T-helper 17 cell (primary cell): ENCODE results near the gene NKD1. TPM values are rescaled to one million over a fixed set of nuclear protein-coding genes. Genes with fewer than 3 reads are reported as not detected.
A peak's percentile ranks its signal among the peaks of the same experiment; 100 is the strongest.

Experiments used
- ATAC-seq: fragments of 150-1000 bp; cut with Tn5 transposase; 2 replicates; pipeline ENCODE4 v1.10.0; 2021; ENCODE audit warnings: mild to moderate bottlenecking, moderate library complexity
- DNase-seq, 3 donors: peaks; one replicate each; pipeline versions ENCODE4 v3.0.0 to v3.0.0-alpha.2; 2020 to 2021
- H3K9me3 ChIP-seq: one replicate; pipeline ENCODE4 v1.7.0; 2013; ENCODE audit warnings: low read length, mild to moderate bottlenecking; ENCODE audit not compliant: control insufficient read depth, poor library complexity, severe bottlenecking
- H3K27ac Mint-ChIP-seq: one replicate; pipeline ENCODE4 v1.8.0; 2022; ENCODE audit warnings: mild to moderate bottlenecking, moderate library complexity, mixed read lengths
- H3K27me3 Mint-ChIP-seq: one replicate; pipeline ENCODE4 v1.8.0; 2022; ENCODE audit warnings: mixed read lengths
- H3K36me3 Mint-ChIP-seq: one replicate; pipeline ENCODE4 v1.8.0; 2022; ENCODE audit warnings: low read depth, mixed read lengths
- H3K4me1 Mint-ChIP-seq: one replicate; pipeline ENCODE4 v1.8.0; 2022; ENCODE audit warnings: mild to moderate bottlenecking, mixed read lengths
- H3K4me3 Mint-ChIP-seq: one replicate; pipeline ENCODE4 v1.8.0; 2022; ENCODE audit warnings: mild to moderate bottlenecking, moderate library complexity, mixed read lengths
- total RNA-seq, 4 donors: library from RNA in 2 of 4; stranded (reverse) in 2 of 4; gene quantifications; one replicate each; pipeline ENCODE4 v1.2.3 and lab custom pipeline; 2022 to 2026

Gene NKD1
- total RNA-seq, 2 donors from 2014 or later = 1.5 to 2.8 TPM

DNA sequence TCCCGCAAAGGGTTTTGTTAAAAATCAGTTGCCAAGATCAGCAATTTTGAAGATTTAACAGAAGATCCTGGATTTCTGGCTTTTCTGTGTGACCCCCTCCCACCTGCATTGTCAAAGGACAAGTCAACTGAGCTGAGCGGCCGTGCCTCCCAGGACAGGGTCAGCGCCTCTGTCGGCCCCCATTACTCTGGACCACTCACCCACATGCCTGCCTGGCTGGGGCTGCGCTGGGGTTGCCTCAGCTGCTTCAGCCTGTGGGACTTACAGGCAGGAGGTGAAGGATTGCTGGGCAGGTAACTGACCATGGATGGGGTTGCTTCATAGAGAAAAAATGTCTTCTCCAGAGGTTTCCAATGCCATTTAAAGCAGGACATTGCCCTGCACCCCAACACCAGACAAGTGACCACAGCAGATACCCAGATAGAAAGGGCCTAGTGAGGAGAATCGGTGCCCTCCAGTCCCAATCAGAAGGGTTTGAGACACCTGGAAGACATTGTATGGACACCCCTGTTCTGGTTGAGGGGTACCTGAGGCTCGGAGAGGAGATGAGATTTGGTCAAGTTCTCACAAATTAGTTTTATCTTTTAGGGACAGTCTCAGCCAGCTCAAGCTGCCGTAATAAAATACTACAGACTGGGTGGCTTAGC, 80.1 kb downstream of the NKD1 start:
- H3K36me3 Mint-ChIP-seq = peaks cover 3% of the 10 kb centered on the region
- no peaks in the 10 kb centered on the region for H3K9me3 ChIP-seq
- ATAC-seq = no peak
- H3K27ac Mint-ChIP-seq = peak overlapping the region; percentile 91
- DNase-seq = no peak
- H3K4me3 Mint-ChIP-seq = no peak overlapping the region
- H3K4me1 Mint-ChIP-seq = peaks cover 25% of the 10 kb centered on the region
- no peaks in the 10 kb centered on the region for H3K27me3 Mint-ChIP-seq

DNA sequence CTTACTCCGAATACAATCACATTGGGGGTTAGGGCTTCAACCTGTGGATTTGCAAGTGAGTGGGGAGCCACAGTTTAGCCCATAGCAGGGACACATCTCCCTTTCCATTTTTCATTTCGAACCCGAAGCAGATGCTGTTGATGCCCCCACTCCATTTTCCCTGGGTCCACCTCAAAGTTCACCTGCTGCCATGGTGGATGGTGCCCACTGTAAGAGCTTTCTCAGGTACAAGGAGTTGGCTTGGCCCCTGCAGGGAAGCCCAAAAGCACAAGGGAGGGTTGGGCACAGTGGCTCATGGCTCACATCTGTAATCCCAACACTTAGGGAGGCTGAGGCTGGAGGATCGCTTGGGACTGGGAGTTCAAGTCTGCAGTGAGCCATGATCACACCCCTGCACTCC, 81.1 kb downstream of the NKD1 start:
- Mint-ChIP-seq H3K27me3 (no peaks in the 10 kb centered on the region), H3K36me3 (peaks cover 6% of the 10 kb centered on the region), H3K27ac (no peak overlapping the region), H3K4me3 (no peak overlapping the region), H3K4me1 (peaks cover 23% of the 10 kb centered on the region)
- ATAC-seq = no peak
- H3K9me3 ChIP-seq = no peaks in the 10 kb centered on the region
- no peak for DNase-seq

DNA sequence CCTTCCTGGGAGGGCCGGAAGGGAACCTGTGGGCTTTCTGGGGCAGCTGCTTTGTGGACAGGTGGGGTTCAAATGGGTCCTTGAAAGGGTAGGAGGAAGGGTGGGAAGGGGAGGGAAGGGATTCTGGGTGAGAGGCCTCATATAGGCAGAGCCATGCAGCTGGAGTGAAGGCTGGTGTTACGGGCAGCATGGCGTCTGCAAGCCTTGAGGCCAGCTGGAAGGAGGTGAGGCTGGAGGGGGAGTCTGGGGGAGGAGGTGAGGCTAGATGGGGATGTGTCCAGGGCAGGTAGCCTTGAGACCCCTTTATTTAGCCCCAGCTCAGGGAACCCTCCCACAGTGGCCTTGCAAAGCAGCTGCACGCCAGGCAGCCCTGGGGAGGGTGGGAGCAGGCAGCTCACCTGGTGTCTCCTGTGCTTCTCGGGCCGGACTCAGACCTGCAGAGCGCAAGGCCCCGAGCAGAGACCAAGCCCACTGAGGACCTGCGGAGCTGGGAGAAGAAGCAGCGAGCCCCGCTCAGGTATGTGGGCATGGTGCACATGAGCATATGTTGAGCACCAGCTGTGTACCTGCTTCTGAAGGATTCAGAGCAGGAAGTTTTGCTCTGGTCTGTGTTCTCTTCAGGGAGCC, 82.3 kb downstream of the NKD1 start:
- Mint-ChIP-seq H3K4me1 (peaks cover 24% of the 10 kb centered on the region), H3K36me3 (peaks cover 7% of the 10 kb centered on the region), H3K4me3 (no peak overlapping the region), H3K27ac (no peak overlapping the region), H3K27me3 (no peaks in the 10 kb centered on the region)
- ATAC-seq (no peak), DNase-seq (no peak)
- H3K9me3 ChIP-seq = no peaks in the 10 kb centered on the region

DNA sequence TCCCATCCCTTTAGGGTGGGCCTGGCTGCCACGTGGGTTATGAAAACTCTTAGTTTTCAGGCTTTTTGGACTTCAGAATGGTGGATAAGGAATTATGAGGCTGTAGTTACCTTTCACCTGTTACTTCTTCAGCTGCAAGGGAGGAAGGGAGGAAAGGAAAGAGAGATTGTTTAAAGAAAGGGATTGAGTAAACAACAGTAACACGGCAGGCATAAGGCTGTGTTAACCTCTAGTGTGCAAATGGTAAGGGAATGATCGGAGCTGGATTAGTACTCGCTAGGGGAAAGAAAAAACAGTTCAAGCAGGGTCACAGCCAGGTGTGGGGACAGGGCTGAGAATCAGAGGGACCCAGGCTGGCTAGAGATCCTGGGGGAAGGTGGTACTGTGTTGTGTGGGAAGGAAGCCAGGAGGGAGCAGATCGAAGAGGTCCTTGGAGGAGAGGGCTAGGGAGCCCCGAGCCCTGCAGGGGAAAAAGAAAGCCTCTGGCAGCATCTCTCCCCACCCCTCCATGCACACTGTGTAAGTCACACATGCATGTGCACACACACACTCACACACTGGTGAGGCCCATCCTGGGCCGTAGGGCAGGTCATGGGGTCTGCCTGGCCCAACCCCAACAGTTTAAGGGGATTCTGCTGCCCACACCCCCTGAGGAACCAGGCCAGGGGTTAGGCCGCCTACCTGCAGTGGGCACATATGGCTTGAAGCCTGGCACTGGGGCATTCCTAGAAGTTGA, 83.2 kb downstream of the NKD1 start:
- no peaks in the 10 kb centered on the region for H3K27me3 Mint-ChIP-seq

DNA sequence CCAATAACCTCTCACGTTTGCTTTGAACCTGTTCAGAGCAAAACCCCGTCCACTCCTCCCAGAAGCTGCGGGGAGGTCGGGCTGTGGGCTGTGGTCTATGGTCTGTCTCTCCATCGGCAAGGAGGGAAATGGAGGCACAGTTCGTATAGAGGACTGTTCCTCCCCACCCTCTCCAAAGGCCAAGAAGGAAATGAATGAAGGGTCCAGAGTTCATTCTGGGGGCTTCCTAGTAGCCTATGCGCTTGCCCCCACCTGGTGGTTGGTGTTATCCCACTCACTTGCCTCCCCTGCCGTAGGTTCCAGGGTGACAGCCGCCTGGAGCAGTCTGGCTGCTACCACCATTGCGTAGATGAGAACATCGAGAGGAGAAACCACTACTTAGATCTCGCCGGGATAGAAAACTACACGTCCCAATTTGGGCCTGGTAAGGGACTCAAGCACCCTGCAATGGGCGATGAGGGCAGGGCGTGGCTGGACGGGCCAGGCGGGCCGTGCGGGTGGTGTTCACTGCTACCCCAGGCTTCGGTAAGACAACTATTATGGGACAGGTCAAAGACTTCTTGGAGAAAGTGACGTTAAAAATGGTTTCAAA, 83.9 kb downstream of the NKD1 start:
- Mint-ChIP-seq H3K27me3 (no peaks in the 10 kb centered on the region), H3K4me1 (peaks cover 14% of the 10 kb centered on the region), H3K36me3 (peaks cover 7% of the 10 kb centered on the region), H3K4me3 (no peak overlapping the region), H3K27ac (no peak overlapping the region)
- DNase-seq = no peak
- H3K9me3 ChIP-seq = no peaks in the 10 kb centered on the region
- no peak for ATAC-seq

More for the DNA sequence above, 83.2 kb downstream of the NKD1 start:
- H3K9me3 ChIP-seq = no peaks in the 10 kb centered on the region
- Mint-ChIP-seq H3K4me3 (no peak overlapping the region), H3K27ac (no peak overlapping the region), H3K36me3 (peaks cover 7% of the 10 kb centered on the region), H3K4me1 (peaks cover 21% of the 10 kb centered on the region)
- no peak for DNase-seq
- ATAC-seq = no peak

DNA sequence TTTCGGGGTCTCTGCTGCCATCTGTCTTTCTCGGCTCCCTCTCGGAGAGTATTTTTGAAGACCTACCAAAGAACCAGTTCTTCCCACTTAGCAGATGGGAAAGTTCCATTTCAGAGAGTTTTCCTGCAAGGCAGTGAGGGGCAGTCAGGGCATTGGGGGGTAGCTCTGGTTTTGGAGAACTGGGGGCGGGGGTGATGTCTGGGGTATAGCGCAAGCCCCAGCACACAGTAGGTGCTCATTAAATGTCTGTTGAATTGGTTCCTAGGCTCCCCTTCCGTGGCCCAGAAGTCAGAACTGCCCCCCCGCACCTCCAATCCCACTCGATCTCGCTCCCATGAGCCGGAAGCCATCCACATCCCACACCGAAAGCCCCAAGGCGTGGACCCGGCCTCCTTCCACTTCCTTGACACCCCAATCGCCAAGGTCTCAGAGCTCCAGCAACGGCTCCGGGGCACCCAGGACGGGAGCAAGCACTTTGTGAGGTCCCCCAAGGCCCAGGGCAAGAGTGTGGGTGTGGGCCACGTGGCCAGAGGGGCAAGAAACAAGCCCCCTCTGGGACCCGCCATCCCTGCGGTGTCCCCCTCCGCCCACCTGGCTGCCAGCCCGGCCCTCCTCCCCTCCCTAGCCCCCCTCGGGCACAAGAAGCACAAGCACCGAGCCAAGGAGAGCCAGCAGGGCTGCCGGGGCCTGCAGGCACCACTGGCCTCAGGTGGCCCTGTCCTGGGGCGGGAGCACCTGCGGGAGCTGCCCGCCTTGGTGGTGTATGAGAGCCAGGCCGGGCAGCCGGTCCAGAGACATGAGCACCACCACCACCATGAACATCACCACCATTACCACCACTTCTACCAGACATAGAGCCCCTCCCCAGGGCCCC, 85.0 kb downstream of the NKD1 start:
- H3K4me3 Mint-ChIP-seq = no peak overlapping the region
- DNase-seq (no peak), ATAC-seq (no peak)
- H3K27ac Mint-ChIP-seq = no peak overlapping the region
- H3K9me3 ChIP-seq = no peaks in the 10 kb centered on the region
- no peaks in the 10 kb centered on the region for H3K27me3 Mint-ChIP-seq
- H3K4me1 Mint-ChIP-seq = peaks cover 9% of the 10 kb centered on the region
- H3K36me3 Mint-ChIP-seq = peaks cover 7% of the 10 kb centered on the region

DNA sequence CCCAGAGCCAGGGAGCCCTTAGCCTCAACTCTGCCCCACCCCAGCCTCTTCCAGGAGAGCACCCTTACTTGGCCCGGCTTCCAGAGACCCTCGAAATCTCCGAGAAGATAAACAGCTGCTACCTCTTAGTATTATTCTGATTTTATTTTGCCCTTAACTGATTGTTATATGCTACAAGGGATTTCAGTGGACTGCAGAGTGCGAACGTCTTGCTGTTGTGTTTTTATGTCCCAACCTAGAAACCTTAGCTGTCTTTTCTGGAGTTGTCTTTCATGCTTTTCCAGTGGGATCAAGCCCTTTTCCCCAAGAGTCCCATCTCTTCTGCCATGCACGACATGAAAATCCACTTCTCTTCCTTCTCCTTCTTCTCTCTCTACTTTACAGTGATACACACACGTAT, 85.9 kb downstream of the NKD1 start:
- DNase-seq = no peak
- Mint-ChIP-seq H3K4me3 (no peak overlapping the region), H3K27ac (no peak overlapping the region), H3K4me1 (peaks cover 9% of the 10 kb centered on the region), H3K36me3 (peaks cover 7% of the 10 kb centered on the region), H3K27me3 (no peaks in the 10 kb centered on the region)
- no peaks in the 10 kb centered on the region for H3K9me3 ChIP-seq
- no peak for ATAC-seq

DNA sequence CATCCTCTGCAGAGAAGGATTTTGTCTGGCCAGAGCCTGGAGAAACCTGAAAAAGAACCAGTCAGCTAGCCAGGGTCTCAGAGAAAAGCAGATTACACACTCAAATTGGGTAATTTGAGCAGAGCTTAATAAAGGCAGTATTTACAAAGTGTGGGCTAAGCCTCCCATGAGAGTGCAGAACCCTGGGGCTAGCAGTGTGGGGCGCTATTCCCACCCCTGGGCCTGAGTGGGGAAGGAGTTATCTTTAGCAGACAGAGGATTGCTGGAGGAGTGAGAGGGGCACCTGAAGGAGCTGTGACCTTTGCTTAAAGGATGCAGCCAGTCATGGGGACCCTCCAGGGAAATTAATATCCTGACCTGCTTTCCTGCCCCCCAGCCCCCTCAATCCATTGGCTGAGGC, 86.8 kb downstream of the NKD1 start:
- no peak for ATAC-seq
- H3K27ac Mint-ChIP-seq = no peak overlapping the region

DNA sequence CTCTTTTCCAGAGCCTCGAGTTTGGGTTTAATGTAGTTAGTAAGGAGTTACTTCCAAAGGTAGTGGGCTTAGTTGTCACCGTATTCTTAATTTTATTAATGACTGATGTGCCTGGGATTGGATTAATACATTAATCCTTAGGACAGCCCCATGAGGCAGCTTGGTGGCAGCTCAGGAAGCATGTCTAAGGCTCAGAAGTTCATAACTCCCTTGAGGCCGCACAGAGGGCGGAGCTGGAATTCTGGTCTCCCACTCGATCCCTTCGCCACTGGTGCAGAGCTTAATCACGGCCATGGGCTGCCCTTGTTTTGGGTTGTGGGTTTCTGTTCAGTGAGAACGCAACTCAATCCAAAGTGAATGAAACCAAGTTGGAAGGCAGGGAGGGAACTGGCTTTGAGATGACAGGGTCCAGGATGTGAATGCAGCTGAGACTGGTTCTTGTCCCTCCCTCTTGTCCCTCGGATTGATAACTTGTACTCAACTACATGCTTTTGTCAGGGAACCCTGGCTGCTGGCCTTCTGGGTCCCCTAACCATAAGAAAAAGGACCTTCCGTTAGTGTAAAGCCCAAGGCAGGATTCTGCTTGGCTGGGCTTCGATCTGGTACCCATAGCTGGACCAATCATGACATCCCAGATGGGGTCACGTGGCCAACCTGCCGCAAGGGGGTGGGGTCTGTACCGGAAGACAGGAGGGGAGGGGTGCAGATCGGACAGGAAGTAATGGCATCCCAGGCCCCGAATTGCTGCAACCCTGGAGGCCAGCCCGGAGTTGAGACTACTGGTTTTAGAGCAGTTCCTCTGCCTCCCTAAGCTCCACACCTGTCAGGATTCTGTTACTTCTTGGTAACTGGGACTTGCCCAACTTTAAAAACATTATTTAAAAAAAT, 87.6 kb downstream of the NKD1 start:
- H3K9me3 ChIP-seq = no peaks in the 10 kb centered on the region
- H3K27ac Mint-ChIP-seq = no peak overlapping the region
- peak overlapping the region; percentile 47 for H3K4me3 Mint-ChIP-seq
- H3K36me3 Mint-ChIP-seq = peaks cover 7% of the 10 kb centered on the region
- peaks cover 9% of the 10 kb centered on the region for H3K4me1 Mint-ChIP-seq
- peak; percentile 46 for ATAC-seq
- DNase-seq = no peak
- no peaks in the 10 kb centered on the region for H3K27me3 Mint-ChIP-seq

More for the DNA sequence above, 86.8 kb downstream of the NKD1 start:
- no peak for DNase-seq
- Mint-ChIP-seq H3K36me3 (peaks cover 7% of the 10 kb centered on the region), H3K4me3 (no peak overlapping the region), H3K27me3 (no peaks in the 10 kb centered on the region), H3K4me1 (peaks cover 9% of the 10 kb centered on the region)
- no peaks in the 10 kb centered on the region for H3K9me3 ChIP-seq

DNA sequence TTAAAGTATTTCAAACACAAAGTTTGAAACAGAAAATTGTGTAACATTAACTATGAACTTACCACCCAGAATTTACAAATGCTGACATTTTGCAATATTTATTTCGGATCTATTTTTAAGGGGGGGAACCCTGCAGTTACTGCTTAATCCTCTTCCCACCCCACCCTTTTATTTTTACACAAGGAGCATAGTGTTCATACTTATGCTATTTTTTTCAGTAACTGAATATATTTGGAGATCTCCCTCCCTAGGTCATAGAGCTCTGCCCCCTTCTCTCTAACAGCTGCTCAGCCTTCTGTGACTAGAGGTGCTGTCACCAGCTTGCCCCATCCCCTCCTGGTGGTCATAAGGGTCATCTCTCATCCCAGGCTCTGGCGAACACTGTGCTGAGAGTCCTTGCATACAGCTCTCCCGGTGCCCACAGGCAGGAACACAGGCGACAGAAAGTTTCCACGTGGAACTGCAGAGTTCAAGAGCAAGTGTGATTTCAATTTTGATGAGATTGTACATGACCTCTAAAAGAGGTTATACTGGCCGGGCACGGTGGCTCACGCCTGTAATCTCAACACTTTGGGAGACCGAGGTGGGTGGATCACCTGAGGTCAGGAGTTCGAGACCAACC, 88.7 kb downstream of the NKD1 start:
- Mint-ChIP-seq H3K36me3 (peaks cover 4% of the 10 kb centered on the region), H3K27ac (no peak overlapping the region), H3K27me3 (no peaks in the 10 kb centered on the region), H3K4me1 (peaks cover 6% of the 10 kb centered on the region), H3K4me3 (no peak overlapping the region)
- no peak for DNase-seq
- ATAC-seq = no peak
- no peaks in the 10 kb centered on the region for H3K9me3 ChIP-seq

DNA sequence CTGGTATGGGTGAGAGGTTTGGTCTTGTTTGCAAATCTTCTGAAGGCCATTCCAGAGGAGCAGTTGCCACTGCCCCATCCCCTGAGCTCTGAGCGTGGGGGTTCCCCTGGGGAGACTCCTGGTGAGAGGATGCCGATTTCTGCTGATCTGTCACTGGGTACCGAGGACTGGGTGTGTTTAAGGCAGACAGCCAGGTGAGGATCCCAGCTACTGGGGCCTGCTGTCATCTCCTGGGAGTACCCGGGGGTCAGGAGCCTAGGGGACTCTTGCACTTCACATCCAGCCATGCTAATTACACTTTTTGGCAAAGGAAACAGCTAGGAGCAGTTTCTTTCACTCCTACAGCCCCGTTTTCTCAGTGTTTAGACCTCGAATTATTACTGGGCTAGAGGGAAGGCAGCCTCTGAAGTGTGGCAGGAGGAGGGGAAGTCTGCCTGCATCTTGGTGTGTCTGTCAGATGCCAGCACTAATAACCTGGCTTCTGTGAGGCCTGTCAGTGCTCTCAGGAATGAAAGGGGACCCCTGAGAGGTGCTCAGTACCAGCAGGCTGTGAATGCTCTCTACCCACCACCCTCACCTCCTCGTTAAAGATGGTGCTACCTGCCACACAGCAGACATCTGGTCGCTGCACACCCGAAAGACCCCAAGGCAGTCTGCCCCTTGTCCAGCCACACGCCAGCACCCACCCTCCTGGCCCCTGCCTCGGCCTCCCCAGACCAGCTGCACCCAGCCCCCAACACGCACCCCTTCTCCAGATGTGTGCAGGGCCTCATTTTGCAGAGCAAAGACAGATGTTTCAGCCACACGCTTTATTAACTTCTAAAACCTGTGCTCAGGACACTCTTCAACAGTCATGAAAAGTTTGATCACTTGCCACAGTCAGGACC, 89.8 kb downstream of the NKD1 start:
- H3K9me3 ChIP-seq = no peaks in the 10 kb centered on the region
- Mint-ChIP-seq H3K27me3 (no peaks in the 10 kb centered on the region), H3K27ac (no peak overlapping the region), H3K4me1 (peaks cover 6% of the 10 kb centered on the region), H3K4me3 (no peak overlapping the region), H3K36me3 (peaks cover 4% of the 10 kb centered on the region)
- DNase-seq = no peak
- ATAC-seq = no peak
